H54 (cell line): ENCODE data around the gene LYPD5.

Source experiments
- DNase-seq: peaks from one replicate; pipeline ENCODE4 v3.0.0; 2011; ENCODE audit warnings: low spot score, mixed read lengths; ENCODE audit not compliant: insufficient read length
- FAIRE-seq: peaks from 3 replicates; lab custom pipeline; 2011; peaks lifted over from hg19 to GRCh38; lab: Jason Lieb, UNC
- POLR2A ChIP-seq: IDR thresholded peaks from 2 replicates; pipeline ENCODE4 v1.6.1; 2011; ENCODE audit warnings: low read depth, mild to moderate bottlenecking, low read length

The LYPD5 gene

DNA sequence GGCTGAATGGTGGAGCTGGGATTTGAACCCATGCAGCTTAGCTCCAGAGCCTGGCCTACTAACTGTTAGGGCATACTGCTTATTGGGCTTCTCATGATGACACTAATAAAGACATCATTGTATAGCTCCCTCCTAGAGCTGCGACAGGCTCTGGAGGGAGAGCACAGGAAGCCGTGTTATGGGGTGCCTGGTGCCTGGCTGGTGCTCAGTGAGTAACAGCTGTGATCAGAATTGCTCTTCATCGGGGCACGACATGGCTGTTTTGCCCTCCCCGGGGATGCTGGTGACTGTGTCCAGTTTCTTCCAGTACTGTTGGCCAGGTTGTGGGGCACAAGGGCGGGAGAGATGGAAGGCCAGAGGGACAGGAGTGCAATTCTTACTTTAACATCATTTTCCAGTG lies 5.1 kb downstream of the LYPD5 start:
- FAIRE-seq, result no peak
- no peak for TF ChIP-seq POLR2A
- DNase-seq, result no peak

DNA sequence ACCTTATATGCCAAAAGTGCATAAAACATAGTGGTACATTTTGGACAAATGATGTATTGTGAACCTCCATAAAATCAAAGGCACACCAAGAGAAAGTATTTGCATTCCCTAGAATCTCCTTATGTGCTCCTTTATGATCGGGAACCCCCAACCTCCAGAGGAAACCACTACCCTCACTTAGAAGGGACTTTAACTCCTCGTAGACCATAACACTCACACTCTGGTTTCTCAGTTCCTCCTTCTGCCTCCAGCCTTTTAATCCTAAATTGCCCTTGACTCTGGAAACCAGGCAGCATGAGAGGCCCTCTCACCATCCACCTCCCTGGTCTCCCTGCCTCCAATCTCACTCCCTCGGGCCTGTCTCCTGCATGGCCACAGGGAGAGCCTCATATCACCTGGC lies 11.7 kb downstream of the LYPD5 start:
- no peak for TF ChIP-seq POLR2A
- FAIRE-seq (no peak), DNase-seq (no peak)

DNA sequence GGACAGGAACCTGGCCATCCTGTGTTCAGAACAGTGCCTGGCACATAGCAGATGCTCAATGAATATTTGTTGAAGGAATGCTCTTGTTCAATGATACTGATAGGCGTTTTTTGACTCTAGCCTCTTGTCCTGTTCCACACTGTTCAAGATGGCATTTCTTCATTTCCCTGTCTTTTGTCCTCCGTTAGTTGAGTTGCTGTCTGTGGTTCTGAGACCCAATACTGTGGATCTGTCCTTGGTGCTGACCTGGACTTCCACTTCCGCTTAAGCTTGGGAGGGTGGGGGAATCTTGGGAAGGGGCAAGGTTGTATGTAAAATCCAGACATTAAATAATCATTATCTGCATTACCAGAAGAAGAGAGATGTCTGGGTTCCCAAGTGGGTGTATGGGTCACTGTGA lies 13.2 kb downstream of the LYPD5 start:
- DNase-seq (no peak), FAIRE-seq (no peak)
- no peak for TF ChIP-seq POLR2A

DNA sequence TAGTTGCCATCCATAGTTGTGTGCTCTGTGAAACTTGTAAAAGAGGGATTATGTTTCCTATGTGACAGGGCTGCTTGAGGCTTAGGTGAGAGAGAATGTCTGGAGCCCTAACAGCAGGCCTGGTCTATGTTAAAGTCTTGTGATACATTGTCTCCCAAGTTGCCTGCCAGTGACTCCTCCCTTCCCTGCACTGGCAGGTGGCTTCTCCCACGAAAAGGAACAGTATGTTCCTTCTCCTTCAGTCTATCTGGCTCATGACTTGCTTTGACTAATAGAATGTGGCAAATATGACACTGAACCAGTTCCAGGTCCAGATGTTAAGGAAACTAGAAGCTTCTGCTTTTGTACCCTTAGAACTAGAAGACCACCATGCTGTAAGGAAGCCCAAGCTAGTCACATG lies 15.6 kb downstream of the LYPD5 start:
- FAIRE-seq, result no peak
- no peak for DNase-seq
- TF ChIP-seq POLR2A, result no peak

DNA sequence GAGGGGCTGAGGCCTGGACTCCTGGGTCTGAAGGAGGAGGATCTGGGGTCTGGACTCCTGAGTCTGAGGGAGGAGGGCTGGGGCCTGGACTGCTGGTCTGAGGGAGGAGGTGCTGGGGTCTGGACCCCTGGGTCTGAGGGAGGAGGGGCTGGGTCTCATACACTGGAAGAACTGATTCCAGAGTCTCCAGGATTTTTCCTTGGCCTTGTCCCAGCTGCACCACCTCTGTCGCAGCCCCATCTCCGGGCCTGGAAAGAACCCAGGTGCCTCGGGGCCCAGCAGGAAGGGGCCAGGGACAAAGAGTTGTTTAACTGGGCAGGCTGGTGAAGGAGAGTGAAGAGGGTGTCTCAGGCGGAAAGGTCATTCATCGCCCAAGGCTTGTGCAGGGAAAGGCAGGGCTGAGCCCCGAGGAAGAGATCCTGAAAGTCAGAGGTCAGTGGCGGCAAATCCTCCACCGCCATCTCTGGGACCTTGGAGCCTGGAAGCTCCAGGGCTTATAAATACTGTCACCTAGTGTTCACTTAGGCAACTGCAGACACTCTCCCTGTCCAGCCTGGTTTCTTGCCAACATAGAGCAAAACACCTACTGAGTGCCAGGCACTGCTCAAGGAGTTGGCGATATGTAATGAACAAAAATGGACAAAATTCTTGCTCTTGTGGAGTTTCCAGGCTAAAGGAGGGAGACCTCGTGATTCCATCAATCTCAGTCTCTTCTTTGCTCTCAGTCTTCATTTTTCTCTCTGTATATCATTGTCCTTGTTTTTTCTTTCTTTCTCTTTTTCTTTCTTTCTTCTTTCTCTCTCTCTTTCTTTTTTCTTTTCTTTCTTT lies 17.1 kb downstream of the LYPD5 start:
- FAIRE-seq, result no peak
- DNase-seq, result peak; percentile 79

DNA sequence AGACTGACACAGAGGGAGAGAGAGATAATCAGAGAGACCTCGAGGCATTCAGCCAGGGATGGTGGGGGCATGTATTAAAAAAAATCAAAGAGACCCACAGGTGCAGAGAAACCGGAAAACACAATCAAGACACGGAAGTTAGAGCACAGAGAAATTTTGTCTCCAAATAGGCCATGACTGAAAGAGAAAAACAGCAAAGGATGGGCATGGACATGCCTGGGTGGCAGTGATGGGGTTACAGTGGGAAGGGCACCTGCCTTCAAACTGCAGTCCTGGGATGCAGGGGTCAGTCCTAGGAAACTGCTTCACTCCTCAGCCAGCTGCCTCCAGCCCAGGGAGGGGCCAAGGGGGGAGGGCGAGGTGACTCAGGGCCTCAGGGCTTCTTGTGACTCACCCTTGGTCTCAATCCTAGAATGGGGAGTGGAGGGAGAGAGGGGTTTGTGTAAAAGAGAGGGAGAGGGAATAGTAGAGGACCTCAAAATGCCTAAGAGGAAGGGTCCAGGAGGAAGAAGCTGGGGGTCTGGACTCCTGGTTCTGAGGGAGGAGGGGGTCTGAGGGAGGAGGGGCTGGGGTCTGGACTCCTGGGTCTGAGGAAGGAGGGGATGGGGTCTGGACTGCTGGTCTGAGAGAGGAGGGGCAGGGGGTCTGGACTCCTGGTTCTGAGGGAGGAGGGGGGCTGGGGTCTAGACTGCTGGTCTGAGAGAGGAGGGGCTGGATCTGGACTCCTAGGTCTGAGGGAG lies 17.8 kb downstream of the LYPD5 start:
- peak; percentile 97 for DNase-seq
- TF ChIP-seq POLR2A, result no peak
- peak; percentile 62 for FAIRE-seq

More for the DNA sequence above, 17.1 kb downstream of the LYPD5 start:
- TF ChIP-seq POLR2A, result no peak

DNA sequence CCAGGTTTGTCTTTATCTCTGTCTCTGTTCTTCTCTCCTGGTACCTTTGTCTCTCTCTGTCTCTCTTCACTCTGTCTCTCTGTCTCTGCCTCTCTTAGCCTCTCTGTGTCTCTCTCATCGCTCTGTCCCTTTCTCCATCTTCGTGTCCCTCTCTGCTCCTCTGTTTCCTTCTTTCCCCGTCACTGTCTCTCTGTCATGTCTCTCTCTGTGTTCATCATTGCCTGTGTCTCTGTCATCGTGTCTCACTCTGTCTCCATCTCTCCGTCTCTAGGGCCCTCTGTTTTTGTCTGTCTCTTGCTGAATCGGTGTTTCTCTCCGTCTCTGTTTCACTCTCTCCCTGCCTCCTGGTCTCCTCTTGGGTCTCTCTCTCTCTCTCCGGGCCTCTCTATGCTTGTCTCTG lies 18.6 kb downstream of the LYPD5 start:
- FAIRE-seq, result no peak
- TF ChIP-seq POLR2A, result no peak
- DNase-seq, result no peak

DNA sequence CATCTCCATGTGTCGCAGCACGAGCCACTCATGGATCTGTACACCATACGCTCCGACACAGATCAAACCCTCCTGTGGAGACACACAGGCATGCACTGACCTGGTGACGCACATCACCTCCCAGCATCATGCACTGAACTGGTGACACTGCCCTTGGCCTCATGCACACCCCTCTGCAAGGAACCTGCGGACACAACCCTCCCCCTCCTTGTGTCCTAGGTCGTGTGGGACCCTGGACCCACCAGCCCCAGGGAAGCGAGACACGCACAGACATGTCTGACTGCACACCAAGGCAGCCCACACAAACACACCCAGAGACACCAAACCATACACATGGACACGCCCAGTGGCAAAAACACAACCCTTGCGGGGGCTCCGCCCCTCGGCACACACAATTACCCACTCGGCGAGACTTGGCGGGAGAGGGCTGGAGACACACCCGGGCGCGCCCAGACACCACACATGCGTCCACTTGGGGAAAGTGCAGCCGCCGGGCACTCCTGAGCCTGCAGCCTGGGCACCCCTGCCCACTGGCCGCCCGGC lies 19.5 kb downstream of the LYPD5 start:
- no peak for FAIRE-seq
- DNase-seq, result no peak
- no peak for TF ChIP-seq POLR2A

DNA sequence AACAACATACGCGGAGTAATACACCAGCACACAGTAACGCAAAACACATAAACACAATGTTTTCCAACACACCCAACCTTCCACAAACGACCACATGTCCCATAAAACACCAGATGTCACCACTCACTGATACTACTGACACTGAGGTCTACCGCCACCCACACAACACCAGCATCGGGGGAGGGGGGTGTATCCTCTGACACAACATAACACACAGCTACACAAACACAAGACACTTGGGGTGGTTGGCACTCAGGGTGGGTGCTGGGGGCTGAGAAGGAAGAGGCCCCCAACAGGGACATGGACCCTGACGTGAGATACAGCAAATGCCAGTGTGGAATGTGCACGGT lies 20.0 kb downstream of the LYPD5 start:
- no peak for FAIRE-seq
- no peak for DNase-seq
- no peak for TF ChIP-seq POLR2A

DNA sequence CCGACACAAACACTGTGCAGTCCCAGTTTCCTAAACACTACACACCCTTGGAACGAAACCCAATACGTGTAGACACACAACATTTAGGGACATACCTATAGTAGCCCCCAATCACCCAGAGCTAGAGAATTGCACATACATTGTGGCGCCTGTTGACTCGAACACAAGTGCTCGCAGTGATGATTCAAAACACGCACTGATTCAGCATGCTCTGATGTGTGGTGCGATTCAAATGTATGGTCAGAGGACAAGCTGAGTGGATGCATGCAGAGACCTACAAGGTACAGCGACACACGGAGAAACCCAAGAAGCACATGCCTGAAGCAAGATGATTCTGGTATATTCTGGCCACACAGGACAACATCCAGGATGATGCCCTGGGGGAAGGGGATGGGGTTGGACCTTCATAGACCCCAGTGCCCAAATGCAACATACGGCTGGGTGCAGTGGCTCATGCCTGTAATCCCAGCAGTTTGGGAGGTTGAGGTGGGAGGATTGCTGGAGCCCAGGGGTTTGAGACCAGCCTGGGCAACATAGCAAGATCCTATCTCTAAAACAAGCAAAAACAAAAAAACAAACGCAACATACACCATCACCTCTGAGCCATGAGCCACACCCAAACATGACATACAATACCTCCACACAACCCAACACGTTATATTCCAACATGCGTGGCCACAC lies 20.5 kb downstream of the LYPD5 start:
- no peak for FAIRE-seq
- no peak for DNase-seq
- no peak for TF ChIP-seq POLR2A

DNA sequence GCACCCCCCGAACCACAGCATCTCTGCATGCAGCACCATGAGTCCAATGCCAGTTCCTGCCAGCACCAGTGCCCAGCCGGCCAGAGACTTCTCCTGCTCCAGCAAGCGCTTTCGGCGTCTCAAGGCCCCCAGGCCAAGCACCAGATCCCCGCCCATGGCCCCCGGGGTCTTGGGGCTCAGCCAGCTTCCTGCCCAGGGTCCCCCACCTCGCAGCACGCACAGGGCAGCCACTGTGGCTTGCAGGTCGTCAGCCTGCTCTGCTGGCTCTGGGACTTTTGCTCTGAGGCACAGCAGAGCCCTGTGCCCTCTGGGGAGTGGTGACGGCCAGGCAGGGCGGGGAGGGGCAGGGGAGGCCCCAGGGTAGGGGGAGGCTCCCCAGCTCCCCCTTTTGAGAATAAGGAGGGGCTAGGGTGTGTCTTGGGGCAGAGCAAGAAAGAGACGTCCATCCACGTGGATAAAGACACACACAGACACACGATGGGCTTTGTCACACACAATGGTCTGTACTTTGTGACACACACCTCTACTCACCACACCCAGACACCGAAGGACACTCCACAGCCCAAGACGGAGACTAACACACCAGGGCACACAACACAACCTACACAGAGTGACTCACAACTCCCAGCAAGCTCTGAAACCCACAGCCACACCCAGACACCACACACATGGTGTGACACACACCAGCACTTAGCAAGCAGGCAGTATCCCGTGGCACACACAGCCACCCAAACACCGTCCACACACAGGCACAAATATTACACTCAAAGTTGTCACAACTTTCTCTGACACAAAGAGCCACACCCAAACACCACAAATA lies 21.3 kb downstream of the LYPD5 start, which contains the start of gene KCNN4:
Gene KCNN4 (minus strand): TSS at position 268 of the 820 bp plus-strand sequence. CDS start 112 bp downstream, at position 156.
- FAIRE-seq (peak; percentile 64), DNase-seq (peak; percentile 92)
- TF ChIP-seq POLR2A, result peak; percentile 74; the same call in 1 of the 2 replicates

DNA sequence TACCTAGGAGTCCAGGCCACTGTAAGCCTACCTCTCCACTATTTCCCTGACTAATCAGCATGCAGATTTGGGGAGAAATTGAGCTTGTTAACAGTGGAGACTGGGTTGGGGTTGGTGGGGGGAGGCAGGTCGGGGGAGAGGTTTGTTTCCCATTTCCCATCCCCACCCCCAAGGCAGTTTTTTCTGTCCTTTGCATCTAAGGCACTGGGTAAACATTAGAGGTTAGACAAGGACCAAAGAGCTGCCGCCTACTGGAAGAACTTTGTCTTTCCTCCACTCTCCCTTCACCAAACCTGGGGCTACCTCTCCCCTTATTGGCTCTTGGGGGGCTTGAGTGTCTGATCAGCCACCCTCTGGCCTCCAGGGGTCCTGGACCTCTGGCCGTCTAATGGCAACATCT lies 22.4 kb downstream of the LYPD5 start:
- no peak for FAIRE-seq
- TF ChIP-seq POLR2A, result no peak
- no peak for DNase-seq
